Osteocyte (in vitro differentiated cells): ENCODE results near the gene MYO9A. TPM values are rescaled to one million over a fixed set of nuclear protein-coding genes. Genes with fewer than 3 reads are reported as not detected.
A peak's percentile ranks its signal among the peaks of the same experiment; 100 is the strongest.

Experiments
- DNase-seq: peaks from one replicate; pipeline ENCODE4 v3.0.0; 2021; ENCODE audit warnings: mixed read lengths; ENCODE audit not compliant: unreplicated experiment; ENCODE audit errors: extremely low spot score
- H3K27ac Mint-ChIP-seq: one replicate; pipeline ENCODE4 v1.8.0; 2021; ENCODE audit warnings: mild to moderate bottlenecking, mixed read lengths; ENCODE audit not compliant: unreplicated experiment
- H3K27me3 Mint-ChIP-seq: one replicate; pipeline ENCODE4 v1.8.0; 2021; ENCODE audit warnings: mixed read lengths; ENCODE audit not compliant: unreplicated experiment
- H3K36me3 Mint-ChIP-seq: one replicate; pipeline ENCODE4 v1.8.0; 2021; ENCODE audit warnings: mixed read lengths; ENCODE audit not compliant: unreplicated experiment
- H3K4me1 Mint-ChIP-seq: one replicate; pipeline ENCODE4 v1.8.0; 2021; ENCODE audit warnings: mixed read lengths; ENCODE audit not compliant: unreplicated experiment
- H3K4me3 Mint-ChIP-seq: one replicate; pipeline ENCODE4 v1.8.0; 2021; ENCODE audit warnings: mild to moderate bottlenecking, moderate library complexity, mixed read lengths; ENCODE audit not compliant: unreplicated experiment
- H3K9me3 Mint-ChIP-seq: one replicate; pipeline ENCODE4 v1.8.0; 2021; ENCODE audit warnings: mixed read lengths; ENCODE audit not compliant: unreplicated experiment
- CTCF ChIP-seq: fragments of 200-600 bp; sonication (generic); IDR thresholded peaks from 2 replicates; pipeline ENCODE4 v1.5.0; 2021; ENCODE audit warnings: antibody characterized with exemption, mild to moderate bottlenecking, moderate library complexity
- total RNA-seq: library from RNA; stranded (reverse); gene quantifications from 2 replicates; pipeline ENCODE4 v1.2.1, GENCODE V29; 2021

Gene MYO9A
- total RNA-seq, 1 donor from 2014 or later, result 39.6 TPM

- H3K9me3 Mint-ChIP-seq, result no peaks in the 10 kb centered on the region
Observed at GRCh38 chr15:71785996-71786395, 332.0 kb downstream of the MYO9A start.

GRCh38 chr15:71784719-71785118 lies 333.2 kb downstream of the MYO9A start:
- H3K9me3 Mint-ChIP-seq, result no peaks in the 10 kb centered on the region
- peaks cover 9% of the 10 kb centered on the region for H3K4me1 Mint-ChIP-seq
- no peak overlapping the region for H3K4me3 Mint-ChIP-seq
- H3K36me3 Mint-ChIP-seq, result no peaks in the 10 kb centered on the region
- DNase-seq, result peak; percentile 83
- no peak overlapping the region for H3K27ac Mint-ChIP-seq
- peak; percentile 40 for TF ChIP-seq CTCF
- peaks cover 10% of the 10 kb centered on the region for H3K27me3 Mint-ChIP-seq

More at GRCh38 chr15:71785996-71786395, 332.0 kb downstream of the MYO9A start:
- peaks cover 6% of the 10 kb centered on the region for H3K4me1 Mint-ChIP-seq
- H3K27ac Mint-ChIP-seq, result no peak overlapping the region
- no peak overlapping the region for H3K4me3 Mint-ChIP-seq
- no peak for DNase-seq
- no peak for TF ChIP-seq CTCF
- H3K27me3 Mint-ChIP-seq, result peaks cover 10% of the 10 kb centered on the region
- no peaks in the 10 kb centered on the region for H3K36me3 Mint-ChIP-seq

GRCh38 chr15:71782422-71783165 lies 335.4 kb downstream of the MYO9A start:
- Mint-ChIP-seq H3K27ac (no peak overlapping the region), H3K9me3 (no peaks in the 10 kb centered on the region), H3K4me1 (peaks cover 9% of the 10 kb centered on the region), H3K36me3 (no peaks in the 10 kb centered on the region), H3K4me3 (no peak overlapping the region), H3K27me3 (peaks cover 10% of the 10 kb centered on the region)
- no peak for TF ChIP-seq CTCF
- DNase-seq, result peak; percentile 62

GRCh38 chr15:71781965-71782265 lies 336.0 kb downstream of the MYO9A start:
- H3K36me3 Mint-ChIP-seq, result no peaks in the 10 kb centered on the region
- TF ChIP-seq CTCF, result no peak
- peaks cover 10% of the 10 kb centered on the region for H3K27me3 Mint-ChIP-seq
- H3K27ac Mint-ChIP-seq, result no peak overlapping the region
- peak; percentile 65 for DNase-seq
- peaks cover 9% of the 10 kb centered on the region for H3K4me1 Mint-ChIP-seq
- H3K4me3 Mint-ChIP-seq, result no peak overlapping the region
- H3K9me3 Mint-ChIP-seq, result no peaks in the 10 kb centered on the region

GRCh38 chr15:71781179-71781964 lies 336.6 kb downstream of the MYO9A start:
- no peak overlapping the region for H3K27ac Mint-ChIP-seq
- DNase-seq, result no peak
- peaks cover 10% of the 10 kb centered on the region for H3K27me3 Mint-ChIP-seq
- H3K4me1 Mint-ChIP-seq, result peaks cover 9% of the 10 kb centered on the region
- no peaks in the 10 kb centered on the region for H3K9me3 Mint-ChIP-seq
- no peaks in the 10 kb centered on the region for H3K36me3 Mint-ChIP-seq
- no peak overlapping the region for H3K4me3 Mint-ChIP-seq
- no peak for TF ChIP-seq CTCF
